HG02610 (cell line): ENCODE measurements around the gene SERINC3.
"Not testable (repeated sequence)": the region's sequence is repeated elsewhere in the genome, so short reads cannot be mapped to it uniquely, and the experiment has no call there.

Experiments
- ATAC-seq: cut with Tn5 transposase; IDR thresholded peaks from one replicate; pipeline ENCODE4 v1.9.1; 2021; ENCODE audit warnings: mild to moderate bottlenecking, moderate library complexity; ENCODE audit not compliant: unreplicated experiment

The SERINC3 gene

DNA sequence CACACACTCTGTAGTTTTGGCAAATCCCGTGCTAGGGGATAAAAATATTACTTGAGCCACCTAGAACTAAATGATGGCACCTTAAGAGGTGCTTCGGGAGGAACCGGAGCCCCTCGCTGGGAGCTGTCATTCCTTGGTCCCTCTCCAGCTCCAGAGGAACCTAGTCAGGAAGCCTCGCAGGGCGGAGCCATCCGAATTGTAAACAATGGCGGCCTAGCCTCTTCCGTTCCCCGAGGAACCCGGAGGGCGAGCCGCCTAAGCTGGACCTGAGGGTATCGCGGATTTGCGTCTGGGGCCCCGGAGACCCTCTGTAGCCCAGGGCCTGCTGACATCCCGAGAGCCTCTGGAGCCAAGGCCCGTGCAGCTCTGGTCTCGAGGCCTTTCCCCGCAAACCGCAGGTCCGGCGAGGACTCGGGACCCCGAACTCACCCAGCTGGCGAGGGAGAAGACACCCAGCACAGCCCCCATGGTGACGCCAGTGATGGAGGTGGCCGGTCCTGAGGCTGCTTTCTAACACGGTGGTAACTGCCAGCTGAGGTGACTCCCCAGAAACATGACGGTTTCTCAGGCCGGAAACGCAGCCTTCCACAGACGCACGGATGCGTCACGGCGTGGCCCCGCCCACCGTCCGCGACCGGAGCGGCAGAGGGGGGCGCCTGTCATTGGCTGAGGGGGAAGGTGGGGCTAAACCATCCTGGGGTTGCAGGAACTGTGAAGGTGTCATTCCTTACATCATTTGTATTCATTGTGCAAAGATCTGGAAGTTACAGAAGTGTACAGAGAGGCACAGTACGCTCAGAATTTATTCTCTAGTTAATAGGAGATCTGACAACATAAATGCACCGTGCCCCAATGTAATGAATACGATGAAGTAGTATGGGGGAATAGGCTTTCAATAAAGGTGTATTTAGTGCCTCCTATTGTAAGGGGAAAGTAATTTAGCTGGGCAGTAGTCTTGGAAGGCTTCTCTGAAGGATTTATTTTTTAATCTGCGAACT, at the start of gene SERINC3:
Gene SERINC3, minus strand, starts transcription at position 587 of the 998 bp plus-strand sequence. Its CDS starts 119 bp downstream, at position 468.
- peak; percentile 98 for ATAC-seq

DNA sequence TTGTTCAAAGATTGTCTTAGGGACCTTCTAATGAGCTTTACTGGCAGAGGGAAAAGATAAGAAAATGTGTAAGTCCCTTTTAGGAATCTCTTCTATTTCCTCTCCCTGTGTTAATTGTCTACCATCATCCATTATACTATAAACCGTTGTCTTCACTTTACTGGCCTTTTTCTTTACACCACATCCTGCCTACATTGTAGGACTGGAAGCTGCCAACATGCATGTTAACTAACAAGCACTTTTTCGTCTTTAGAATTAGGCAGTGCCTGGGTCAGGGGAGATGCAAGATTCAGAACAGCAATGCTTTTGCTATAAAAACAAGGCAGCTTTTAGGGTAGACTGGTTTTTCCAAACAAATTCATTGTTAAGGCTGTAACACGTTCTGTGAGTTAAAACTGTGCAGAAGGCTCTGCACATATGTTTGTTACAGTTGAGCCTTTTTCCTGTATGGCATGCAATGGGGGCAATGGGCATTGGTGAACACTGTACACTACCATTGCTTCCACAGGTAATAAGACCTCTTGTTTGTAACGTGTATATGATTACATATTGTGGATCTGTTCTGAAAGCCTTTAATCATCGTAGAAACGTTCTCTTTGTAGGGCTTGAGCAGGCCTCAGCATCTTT, 49.6 kb upstream of the SERINC3 start:
- no peak for ATAC-seq

DNA sequence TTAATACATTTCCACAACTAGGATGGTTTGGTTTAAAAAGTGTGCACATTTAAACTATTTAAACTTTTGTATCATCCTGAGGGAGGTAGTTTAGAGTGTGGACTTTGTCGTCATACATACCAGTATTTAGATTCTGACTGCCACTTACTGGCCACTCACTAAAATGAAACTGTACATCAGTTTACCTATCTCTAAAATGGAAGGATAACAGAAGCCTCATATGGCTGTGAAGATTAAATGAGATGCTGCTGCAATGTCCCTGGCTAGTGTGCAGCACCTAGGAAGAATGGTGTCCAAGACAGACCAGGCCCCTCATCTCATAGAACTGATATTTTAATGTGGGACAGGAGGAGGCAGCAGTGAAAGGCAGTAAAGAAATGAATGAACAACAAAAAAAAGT, 48.5 kb upstream of the SERINC3 start:
- no peak for ATAC-seq

DNA sequence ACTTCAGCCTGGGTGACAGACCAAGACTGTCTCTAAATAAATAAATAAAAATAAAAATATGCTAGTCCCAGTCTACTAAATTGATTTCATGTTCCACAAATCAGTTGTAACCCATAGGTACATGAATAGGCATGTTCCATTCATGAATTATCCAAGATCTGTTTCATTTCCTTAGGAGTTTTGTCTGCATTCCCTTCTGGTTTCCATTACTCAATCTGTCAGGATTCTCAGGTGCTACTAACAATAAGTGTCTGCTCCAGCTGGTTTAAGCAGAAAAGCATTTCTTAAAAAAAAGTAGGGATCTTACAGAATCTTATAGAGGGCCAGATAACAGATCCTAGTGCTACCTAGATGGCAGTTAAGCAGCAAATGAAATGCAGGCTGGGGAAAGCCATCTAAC, 44.9 kb upstream of the SERINC3 start:
- ATAC-seq: no peak

DNA sequence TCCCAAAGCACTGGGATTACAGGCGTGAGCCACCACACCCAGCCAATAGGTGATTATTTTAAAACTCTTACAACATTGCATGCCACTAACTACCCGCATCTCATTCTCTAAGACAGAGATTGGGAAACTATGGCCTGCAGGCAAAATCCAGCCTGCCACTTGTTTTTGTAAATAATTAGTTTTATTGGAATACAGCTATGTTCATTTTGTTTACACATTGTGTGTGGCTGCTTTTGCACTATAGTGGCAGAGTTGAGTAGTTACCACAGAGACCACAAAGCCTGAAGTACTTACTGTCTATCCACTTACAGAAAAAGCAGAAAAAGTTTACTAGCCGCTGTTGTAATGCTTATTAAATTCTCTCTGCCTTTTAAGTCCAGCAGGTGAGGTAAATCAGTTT, 44.1 kb upstream of the SERINC3 start:
- no peak for ATAC-seq

DNA sequence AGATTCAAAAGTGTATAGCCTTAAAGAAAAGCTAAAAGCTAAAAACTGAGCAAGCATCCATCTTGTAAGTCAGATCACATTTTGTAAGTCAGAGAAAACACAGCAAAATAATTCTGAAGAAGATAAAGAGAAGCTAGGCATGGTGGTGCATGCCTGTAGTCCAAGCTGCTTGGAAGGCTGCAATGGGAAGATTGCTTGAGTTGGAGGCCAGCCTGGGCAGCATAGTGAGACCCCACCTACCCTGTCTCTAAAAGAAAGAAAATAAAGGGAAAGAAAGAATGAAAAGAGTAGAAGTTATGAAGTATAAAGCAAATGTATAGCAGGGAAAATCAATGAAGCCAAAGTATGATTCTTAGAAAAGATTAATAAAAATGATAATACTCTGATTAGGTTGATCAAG, 40.0 kb upstream of the SERINC3 start:
- no peak for ATAC-seq

DNA sequence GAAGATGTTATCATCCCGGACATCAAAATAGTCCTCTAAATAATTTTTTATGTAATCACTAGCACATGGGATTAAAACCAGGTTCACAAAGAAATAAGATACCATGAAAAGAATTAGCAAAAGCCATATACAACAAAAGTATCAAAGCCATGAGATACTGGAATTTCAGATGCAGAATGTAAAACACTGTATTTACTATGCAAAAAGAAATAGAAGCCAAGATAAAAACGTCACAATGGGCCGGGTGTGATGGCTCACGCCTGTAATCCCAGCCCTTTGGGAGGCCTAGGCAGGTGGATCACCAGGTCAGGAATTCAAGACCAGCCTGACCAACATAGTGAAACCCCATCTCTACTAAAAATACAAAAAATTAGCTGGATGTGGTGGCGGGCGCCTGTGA, 38.9 kb upstream of the SERINC3 start:
- not testable (repeated sequence) for ATAC-seq

DNA sequence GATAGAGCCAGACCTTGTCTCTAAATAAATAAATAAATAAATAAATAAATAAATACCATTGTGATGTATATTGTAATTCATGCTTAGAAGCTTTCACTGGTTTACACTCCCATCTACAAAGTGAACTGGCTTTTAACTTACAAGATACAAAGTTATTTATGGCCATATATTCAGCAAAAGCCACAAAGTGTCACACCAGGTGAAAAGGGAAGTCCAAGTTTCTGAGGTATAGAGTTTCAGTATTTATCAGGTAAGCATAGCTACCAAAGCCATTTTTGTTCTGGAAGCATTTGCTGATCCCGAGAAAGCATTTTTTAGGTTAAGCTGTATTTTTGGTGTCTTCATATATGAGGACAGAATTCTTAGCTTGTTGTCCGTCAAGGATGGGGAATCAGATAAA, 38.4 kb upstream of the SERINC3 start:
- no peak for ATAC-seq

DNA sequence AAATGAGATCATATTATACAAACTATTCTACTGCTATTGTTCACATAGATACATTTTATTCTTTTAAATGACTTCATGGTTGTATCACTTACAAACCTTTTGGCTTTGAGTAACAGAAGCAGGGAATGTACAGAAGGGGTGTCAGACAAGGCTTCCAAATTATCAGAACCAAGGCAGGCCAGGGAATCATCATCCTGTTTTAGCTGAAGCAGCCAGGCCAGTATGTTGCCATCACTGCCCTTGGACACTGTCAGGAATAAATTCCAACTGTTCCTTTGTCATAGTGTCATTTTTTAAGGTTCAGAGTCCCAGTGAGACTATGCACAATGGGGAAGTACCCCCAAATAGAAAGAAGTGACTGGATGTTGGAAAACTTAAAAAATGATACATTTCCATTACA, 37.4 kb upstream of the SERINC3 start:
- ATAC-seq: no peak

DNA sequence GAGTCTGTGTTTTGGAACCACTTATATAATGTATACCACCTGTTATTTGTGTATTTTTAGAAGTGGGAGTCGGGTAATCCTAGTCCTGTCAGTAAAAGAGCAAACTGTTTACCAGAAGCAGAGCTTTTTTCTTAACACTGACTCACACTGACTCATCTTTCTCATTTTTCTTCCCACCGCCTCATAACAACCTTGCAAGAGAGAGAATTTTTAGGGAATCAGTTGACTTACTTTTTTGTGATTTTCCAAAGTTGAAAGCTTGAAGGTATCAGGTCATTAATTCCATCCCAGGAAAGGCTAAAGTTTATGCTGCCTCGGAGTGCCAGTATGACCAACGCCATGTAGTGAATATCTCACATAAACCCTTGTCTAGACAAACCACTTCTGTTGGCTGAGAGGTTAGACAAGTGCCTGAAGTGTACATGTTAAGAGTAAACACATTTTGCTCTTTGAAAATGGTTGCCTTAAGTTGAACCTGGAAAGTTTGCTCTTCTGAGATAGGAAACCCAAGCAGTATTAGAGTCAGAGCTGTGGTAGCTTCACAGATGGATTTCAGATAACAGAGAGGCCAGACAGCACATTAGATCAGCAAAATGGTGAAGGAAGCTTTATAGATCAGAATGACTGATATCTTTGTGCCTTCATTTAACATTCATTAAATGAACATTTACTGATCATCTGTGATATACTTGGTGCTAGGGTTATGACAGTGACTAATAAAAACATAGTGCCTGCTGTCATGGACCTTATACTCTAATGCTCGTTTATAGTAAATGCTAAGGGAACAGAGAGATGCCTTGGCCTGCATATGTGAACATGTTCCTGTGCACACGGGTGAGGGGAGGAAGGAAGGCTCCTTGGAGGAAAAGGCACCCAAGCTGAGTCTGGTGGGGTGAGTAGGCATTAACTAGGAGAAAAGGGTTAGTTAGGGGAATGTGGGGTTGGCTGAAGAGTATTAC, 31.4 kb upstream of the SERINC3 start:
- ATAC-seq: no peak

DNA sequence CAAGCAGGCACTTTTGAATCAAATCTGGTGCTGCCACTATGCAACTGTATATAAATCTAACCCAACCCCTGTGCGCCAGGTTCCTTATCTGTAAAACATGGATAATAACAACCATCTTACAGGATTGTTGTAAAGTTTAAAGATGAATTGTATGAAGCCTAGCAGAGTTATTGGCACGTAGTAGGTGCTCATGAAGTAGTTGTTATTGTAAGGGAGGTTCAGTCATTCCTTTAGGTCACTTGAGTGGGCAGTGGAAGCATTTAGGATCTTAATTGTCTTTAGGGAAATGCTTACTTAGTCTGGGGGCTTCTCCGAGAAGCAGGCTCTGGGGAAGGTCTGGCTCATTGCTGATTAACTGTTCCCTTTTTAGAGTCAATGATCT, 30.7 kb upstream of the SERINC3 start:
- no peak for ATAC-seq

DNA sequence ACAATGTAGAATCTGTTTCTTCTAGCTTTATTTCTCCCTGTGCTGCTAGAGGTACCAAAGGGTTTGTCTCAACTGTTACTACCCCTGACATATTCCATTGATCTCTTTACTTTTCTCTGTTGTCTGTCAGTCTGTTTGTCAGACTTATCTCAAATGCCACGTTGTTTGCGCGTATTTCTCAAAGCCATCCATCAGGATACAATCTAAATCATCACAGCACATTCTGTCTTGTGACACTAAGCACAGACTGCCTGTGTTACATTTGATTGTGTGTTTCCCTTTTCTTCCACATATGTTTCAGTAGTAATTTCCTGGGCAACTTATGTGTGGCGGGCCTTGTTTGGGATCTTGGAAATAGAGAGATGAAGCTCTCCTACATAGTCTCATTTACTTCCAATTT, 30.2 kb upstream of the SERINC3 start:
- no peak for ATAC-seq

DNA sequence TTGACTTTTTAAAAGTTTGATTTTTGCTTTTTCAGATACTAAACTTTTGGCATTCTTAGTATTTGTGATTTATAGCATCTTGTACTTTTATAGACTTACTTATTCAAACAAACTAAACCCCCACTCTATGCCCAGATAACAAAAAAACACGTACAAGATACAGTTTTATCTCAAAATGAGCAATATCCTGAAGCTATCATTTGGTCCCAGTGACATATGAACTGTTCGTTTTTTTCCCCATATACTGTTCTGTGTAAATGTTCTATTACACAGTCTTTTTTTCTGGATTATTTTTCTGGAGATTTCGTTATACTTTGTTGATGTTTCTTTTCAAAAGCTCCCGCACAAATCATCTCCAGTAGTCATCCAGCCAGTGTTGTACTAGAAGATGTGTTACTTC, 27.3 kb upstream of the SERINC3 start:
- ATAC-seq: no peak

DNA sequence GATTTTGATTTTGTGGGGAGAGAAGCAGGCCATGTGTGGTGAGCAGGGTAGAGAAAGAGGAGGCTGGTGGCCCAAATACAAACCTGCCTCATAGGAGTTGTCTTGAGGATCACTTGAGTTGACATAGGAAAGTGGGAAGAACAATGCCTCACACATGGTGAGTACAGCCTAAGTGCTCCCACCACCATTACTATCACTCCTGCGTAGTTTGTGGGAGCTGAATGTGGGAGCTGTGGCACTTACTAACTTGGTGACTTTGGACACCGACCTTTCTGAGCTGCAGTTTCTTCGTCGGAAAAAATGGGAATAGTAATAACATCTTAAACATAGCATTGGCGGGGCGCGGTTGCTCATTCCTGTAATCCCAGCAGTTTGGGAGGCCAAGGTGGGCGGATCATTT, 25.5 kb upstream of the SERINC3 start:
- no peak for ATAC-seq

DNA sequence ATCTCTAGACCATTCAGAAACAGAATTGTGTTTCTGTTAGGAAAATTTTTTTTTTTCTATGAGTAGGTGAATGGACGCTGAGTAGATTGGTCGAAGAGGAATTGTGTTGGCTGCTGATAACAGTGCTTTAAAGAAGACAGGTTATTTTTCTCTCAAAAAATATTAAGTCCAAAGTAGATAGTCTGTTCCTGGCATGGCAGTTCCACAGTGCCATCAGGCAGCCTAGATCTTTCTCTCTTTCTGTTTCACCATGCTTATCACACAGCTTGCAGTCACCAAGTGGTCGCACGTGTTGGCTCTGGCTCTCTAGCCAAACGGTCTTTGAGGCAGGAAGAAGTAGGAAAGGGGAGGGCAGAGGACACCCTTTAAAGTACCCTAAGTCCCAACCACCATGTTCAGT, 22.4 kb upstream of the SERINC3 start:
- ATAC-seq: no peak

DNA sequence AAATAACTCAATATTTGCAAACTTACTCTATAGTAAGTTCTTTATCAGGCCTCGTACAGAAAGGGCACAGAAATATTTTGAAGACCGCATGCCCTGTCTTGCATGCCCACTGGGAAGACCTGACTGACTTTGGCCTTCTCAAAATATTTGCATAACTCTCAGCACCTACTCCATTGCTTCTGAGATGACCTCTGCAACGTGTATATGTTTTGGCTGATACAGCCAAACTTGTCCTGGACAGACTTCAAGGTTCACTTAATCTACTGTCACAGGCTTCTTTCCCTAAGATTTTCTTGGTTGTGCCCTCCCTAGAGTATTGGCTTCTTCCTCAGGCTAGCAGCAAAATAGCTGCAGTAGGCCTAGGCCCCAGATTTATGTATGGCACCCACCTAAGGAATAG, 21.5 kb upstream of the SERINC3 start:
- ATAC-seq: no peak

DNA sequence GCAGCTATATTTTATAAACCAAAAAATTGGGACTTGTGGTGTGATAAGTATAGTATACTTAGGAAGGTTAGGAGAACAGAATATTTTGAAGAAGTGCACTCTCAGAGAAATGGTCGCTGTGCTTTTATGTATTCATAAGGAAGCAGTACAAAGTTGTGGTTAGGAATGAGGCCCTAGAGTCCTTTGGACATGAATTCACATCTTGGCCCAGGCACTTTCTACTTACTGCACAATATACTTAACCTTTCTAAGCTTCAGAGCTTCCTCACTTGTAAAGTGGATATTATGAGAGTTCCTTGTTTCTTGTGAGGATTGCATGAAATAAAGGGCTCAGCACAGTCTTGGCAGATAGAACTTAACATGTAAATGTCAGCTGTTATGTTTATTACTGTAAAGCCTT, 21.0 kb upstream of the SERINC3 start:
- ATAC-seq: no peak

DNA sequence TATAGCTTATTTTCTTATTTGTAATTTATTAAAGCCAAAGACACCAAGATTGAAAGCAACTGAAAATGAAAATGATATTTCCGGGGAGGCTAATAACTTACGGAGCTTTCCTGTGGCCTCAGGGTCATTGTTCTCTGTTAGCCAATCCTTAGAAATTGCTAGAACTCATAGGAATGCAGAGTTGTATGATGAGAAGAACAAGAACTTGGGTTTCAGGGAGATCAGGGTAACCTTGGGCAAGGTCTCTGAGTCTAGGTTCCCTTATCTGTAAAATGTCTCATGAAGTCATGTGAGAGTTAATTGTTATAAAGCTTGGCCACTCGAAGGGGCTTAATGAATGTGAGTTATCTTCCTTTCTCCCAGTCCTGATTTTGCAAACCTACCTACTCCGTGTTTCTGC, 20.1 kb upstream of the SERINC3 start:
- no peak for ATAC-seq

DNA sequence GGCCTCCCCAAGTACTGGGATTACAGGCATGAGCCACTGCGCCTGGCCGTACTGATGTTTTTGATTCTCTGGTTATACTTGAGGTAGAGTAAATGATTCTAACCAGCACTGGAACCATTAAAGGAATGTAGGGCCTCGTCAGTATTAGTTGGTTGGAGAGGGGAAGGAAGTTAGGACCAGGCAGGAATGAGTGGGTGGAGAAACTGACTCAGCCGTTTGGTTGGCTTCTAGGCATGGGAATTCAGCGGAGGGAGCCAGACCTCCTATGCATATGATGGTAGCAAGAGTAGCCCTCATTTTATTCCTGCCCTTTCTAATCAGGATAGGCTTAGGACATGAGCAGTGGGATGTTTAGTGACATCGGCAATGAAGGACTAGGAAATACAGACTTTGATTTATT, 19.0 kb upstream of the SERINC3 start:
- ATAC-seq: no peak

DNA sequence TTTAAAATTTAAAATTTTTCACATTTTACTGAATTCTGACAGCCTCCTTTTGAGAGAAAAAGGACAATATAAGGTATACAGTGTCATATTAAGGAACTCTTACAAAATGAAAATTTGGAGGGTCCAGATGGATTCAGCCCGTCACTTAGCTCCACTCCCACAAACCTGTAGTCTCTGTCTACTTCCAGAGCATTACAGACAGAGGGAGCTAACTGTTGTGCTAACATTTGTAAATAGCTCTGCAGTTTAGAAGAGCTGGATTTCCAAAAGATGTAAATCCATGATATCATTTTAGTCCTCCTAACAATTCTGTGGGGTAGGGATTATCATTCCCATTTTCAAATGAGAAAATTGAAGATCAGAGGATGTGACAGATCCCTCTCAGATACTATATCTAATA, 16.1 kb upstream of the SERINC3 start:
- ATAC-seq: no peak

DNA sequence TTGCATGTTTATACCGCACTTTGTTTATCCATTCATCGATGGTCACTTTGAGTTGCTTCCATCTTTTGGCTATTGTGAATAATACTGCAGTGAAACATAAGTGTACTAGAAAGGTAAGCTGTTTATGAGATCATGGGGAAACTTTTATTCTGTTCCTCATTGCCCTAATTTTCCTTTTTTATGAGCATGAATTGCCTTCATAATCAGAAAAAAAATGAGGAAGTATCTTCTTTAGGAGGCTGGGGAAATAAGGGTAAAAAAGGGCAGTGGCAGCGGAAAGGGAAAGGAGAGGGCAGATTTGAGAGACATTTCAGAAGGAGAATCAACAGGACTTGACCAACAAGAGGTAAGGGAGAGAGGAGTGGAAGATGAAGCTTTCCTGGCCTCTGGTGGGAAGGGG, 14.3 kb upstream of the SERINC3 start:
- no peak for ATAC-seq
